ENCODE results near the gene UBE2C. TPM values are rescaled to one million over a fixed set of nuclear protein-coding genes. Genes with fewer than 3 reads are reported as not detected.
"Not testable (repeated sequence)": the region's sequence is repeated elsewhere in the genome, so short reads cannot be mapped to it uniquely, and the experiment has no call there.

The UBE2C gene
- 46.5 TPM for total RNA-seq

- ATAC-seq: peak; percentile 98
Measured at GRCh38 chr20:45812157-45813005, at the start of gene UBE2C. UBE2C (plus strand) TSS chr20:45812644; CDS start chr20:45812696, 52 bp downstream.

GRCh38 chr20:45764618-45765282 lies 47.7 kb upstream of the UBE2C start:
- ATAC-seq: not testable (repeated sequence)

GRCh38 chr20:45765307-45765875 lies 47.1 kb upstream of the UBE2C start:
- no peak for ATAC-seq

GRCh38 chr20:45765980-45766379 lies 46.5 kb upstream of the UBE2C start:
- no peak for ATAC-seq

- no peak for ATAC-seq
Measured at GRCh38 chr20:45768479-45768878, 44.0 kb upstream of the UBE2C start.

- peak; percentile 75 for ATAC-seq
Measured at GRCh38 chr20:45771182-45771759, 41.2 kb upstream of the UBE2C start.

- no peak for ATAC-seq
Measured at GRCh38 chr20:45772693-45773092, 39.8 kb upstream of the UBE2C start.

- peak; percentile 9 for ATAC-seq
Measured at GRCh38 chr20:45774945-45775344, 37.5 kb upstream of the UBE2C start.

GRCh38 chr20:45775411-45775810 lies 37.0 kb upstream of the UBE2C start:
- no peak for ATAC-seq

- no peak for ATAC-seq
Measured at GRCh38 chr20:45776931-45777330, 35.5 kb upstream of the UBE2C start.

GRCh38 chr20:45779011-45779915 lies 33.2 kb upstream of the UBE2C start:
- ATAC-seq: peak; percentile 86

- no peak for ATAC-seq
Measured at GRCh38 chr20:45780159-45780558, 32.3 kb upstream of the UBE2C start.

- no peak for ATAC-seq
Measured at GRCh38 chr20:45781391-45781931, 31.0 kb upstream of the UBE2C start.

- ATAC-seq: peak; percentile 7
Measured at GRCh38 chr20:45782890-45783289, 29.6 kb upstream of the UBE2C start.

GRCh38 chr20:45783656-45784294 lies 28.7 kb upstream of the UBE2C start:
- peak; percentile 74 for ATAC-seq

- ATAC-seq: no peak
Measured at GRCh38 chr20:45788351-45788750, 24.1 kb upstream of the UBE2C start.

GRCh38 chr20:45792317-45793118 lies 19.9 kb upstream of the UBE2C start:
- peak; percentile 6 for ATAC-seq

GRCh38 chr20:45796337-45797065 lies 15.9 kb upstream of the UBE2C start:
- ATAC-seq: no peak

GRCh38 chr20:45797510-45797909 lies 14.9 kb upstream of the UBE2C start:
- not testable (repeated sequence) for ATAC-seq

- not testable (repeated sequence) for ATAC-seq
Measured at GRCh38 chr20:45797955-45798354, 14.5 kb upstream of the UBE2C start.

Measured in esophagus mucosa (tissue), 1 donor.